ENCODE results near the gene TXNRD1. TPM values are rescaled to one million over a fixed set of nuclear protein-coding genes. Genes with fewer than 3 reads are reported as not detected.

TXNRD1 gene
- total RNA-seq (2022; extraction: Qiagen RNA extraction; ENCODE audit: low read depth) = 1,025 to 1,427 TPM (median 1,140 TPM) in 5 replicates

DNA sequence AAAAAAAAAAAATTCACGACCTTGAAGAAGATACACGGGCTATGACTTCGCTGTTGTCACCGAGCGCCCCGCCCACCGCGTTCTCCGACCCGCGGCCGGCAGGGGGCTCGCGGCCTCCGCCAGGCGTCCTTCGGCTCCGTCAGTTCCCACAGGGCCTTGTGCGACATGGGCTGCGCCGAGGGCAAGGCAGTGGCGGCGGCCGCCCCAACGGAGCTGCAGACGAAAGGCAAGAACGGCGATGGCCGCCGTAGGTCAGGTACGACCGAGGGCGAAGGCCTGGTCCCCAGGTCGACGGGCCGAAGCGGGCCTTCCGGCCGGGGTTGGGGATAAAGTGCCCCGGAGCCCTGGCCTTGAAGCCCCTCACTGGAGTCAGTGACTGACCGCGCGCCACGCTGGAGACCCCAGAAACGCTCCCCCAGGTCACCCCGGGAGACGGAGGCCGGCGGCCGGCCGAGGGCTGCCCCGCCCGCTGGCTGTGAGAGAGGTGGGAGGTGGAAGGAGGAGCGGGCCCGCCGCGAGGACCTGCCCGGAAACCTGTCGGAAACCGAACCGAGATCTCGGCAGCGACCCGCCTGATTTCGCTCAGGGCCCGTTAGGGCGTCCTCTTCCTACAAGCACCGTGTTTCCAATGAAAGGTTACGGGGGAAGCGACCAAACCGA, at the start of gene TXNRD1:
Gene TXNRD1 (plus strand): TSS at position 142 of the 660 bp plus-strand sequence. CDS start 24 bp downstream, at position 166.

GRCh38 chr12:104303538-104304151, 88.1 kb downstream of the TXNRD1 start, which contains the start of gene EID3:
TSS of gene EID3 (plus strand) at chr12:104303739. CDS start at chr12:104303935, 196 bp downstream.

Other genes with a start within 250 kb of the TXNRD1 start
- 25.7 to 33.7 TPM (median 26.9 TPM) in 5 replicates for gene TDG, start 249.9 kb upstream of the TXNRD1 start, total RNA-seq (2022; extraction: Qiagen RNA extraction; ENCODE audit: low read depth)
- 0.17 to 0.52 TPM (median 0.24 TPM) in 5 replicates for gene GLT8D2, start 165.6 kb upstream of the TXNRD1 start, total RNA-seq (2022; extraction: Qiagen RNA extraction; ENCODE audit: low read depth)
- 3.8 to 5.2 TPM (median 4.8 TPM) in 5 replicates for gene HCFC2, start 151.2 kb upstream of the TXNRD1 start, total RNA-seq (2022; extraction: Qiagen RNA extraction; ENCODE audit: low read depth)
- gene NFYB, start 77.6 kb upstream of the TXNRD1 start, total RNA-seq (2022; extraction: Qiagen RNA extraction; ENCODE audit: low read depth) = 24.3 to 30.7 TPM (median 29.4 TPM) in 5 replicates
- gene EID3, start 88.0 kb downstream of the TXNRD1 start, total RNA-seq (2022; extraction: Qiagen RNA extraction; ENCODE audit: low read depth) = 8.4 to 12.7 TPM (median 8.5 TPM) in 5 replicates
- gene CHST11, start 241.2 kb downstream of the TXNRD1 start, total RNA-seq (2022; extraction: Qiagen RNA extraction; ENCODE audit: low read depth) = 26.7 to 36.9 TPM (median 35.2 TPM) in 5 replicates

Data from A549 treated with CpdA at 1 μM for 4 hours (cell line).